SHP77 treated with DMSO at 0.1 percent for 48 hours (cell line): Measurements from ENCODE around the gene TARP.
"Not testable (repeated sequence)": the region's sequence is repeated elsewhere in the genome, so short reads cannot be mapped to it uniquely, and the experiment has no call there.

Experiments
- DNase-seq: peaks from one replicate; lab custom pipeline; 2025; lab: John Stamatoyannopoulos, UW

The TARP gene

DNA sequence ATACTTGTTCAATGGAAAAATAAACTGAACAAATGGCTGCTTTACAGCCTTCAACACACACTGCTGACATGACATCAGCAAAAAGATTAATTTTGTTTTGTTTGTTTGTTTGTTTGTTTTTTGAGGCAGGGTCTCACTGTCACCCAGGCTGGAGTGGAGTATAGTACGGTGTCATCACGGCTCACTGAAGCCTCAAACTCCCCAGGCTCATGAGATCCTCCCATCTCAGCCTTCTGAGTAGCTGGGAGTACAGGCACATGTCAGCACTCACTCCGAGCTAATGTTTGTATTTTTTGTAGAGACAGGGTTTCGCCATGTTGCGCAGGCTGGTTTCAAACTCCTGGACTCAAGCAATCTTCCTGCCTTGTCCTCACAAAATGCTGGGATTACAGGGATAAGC, 10.9 kb downstream of the TARP start:
- no peak for DNase-seq

GRCh38 chr7:38262026-38262425, 11.4 kb downstream of the TARP start:
- not testable (repeated sequence) for DNase-seq

- DNase-seq = not testable (repeated sequence)
These were observed 11.8 kb downstream of the TARP start for GRCh38 chr7:38261601-38262000.

GRCh38 chr7:38259157-38259556, 14.3 kb downstream of the TARP start:
- DNase-seq = not testable (repeated sequence)

DNA sequence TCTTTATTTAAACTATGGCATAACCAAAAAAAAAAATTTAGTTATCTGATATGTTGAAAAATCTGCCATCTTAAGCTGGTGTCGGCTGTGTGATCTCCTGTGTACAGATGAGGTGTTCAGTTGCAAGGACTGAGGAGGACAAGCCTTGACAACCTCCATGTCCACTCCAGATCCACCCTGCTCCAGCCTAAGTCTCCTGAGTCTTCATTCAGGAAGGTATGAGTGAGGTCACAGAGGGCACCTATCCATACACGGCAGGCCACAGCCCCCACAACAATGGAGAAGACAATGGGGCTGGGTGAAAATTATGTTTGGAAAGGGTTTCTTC, 16.1 kb downstream of the TARP start:
- no peak for DNase-seq

DNA sequence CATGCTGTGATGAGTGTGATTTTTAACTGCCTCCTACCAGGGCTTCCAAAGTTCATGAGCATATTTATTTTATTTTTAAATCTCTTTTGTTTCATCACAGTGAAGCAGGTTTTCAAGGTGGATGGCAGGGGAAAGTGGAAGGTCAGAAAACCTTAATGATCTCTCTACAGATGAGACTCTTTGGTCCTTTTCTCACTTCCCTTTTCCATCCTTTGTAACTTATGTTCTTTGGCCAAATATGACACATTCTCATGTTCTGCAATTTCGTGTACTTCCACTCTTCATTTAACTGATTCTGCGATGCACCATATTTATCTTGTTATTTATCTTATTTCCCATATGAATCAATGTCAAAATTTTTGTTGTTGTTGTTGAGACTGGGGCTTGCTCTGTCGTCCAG, 23.6 kb downstream of the TARP start:
- DNase-seq = not testable (repeated sequence)

- no peak for DNase-seq
These were observed 25.3 kb downstream of the TARP start for GRCh38 chr7:38248069-38248567.

DNA sequence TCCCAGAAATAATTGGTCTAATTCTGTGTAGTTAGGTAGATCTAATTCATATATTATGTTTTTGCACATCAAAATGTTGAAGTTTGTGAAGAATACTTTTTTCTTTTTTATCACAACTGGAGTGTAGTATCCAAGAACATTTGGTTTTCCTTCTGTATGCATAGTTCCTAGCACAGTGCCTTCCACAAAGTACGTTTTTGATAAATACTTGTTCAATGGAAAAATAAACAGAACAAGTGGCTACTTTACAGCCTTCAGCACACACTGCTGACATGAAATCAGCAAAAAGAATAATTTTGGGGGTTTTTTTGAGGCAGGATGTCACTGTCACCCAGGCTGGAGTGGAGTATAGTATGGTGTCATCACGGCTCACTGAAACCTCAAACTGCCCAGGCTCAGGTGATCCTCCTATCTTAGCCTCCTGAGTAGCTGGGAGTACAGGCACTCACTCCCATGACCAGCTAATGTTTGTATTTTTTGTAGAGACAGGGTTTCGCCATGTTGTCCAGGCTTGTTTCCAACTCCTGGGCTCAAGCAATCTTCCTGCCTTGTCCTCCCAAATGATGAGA, 27.9 kb downstream of the TARP start:
- DNase-seq = no peak

GRCh38 chr7:38244516-38244915, 28.9 kb downstream of the TARP start:
- DNase-seq = no peak

GRCh38 chr7:38243345-38243744, 30.1 kb downstream of the TARP start:
- not testable (repeated sequence) for DNase-seq

- DNase-seq = no peak
These were observed 30.6 kb downstream of the TARP start for GRCh38 chr7:38242814-38243213.

GRCh38 chr7:38241071-38241470, 32.4 kb downstream of the TARP start:
- no peak for DNase-seq

DNA sequence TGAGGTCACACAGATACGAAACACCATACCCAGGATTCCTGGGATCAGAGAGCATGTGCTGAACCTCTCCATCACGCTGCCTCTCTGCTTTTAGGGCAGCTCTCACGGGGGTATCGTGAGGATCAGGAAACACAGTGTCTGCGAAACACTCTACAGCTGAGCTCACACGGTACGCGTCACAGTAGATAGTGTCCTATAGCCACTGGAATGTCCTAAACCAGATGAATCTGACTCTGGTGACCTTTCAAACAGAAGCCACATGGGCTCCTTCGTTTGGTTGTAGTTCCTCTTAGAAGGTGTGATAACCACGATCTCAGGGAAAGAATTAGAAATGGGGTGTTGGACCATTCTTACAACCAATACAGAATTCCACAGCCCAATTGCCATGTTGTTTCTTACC, 34.3 kb downstream of the TARP start:
- not testable (repeated sequence) for DNase-seq

GRCh38 chr7:38235606-38236005, 37.8 kb downstream of the TARP start:
- no peak for DNase-seq

DNA sequence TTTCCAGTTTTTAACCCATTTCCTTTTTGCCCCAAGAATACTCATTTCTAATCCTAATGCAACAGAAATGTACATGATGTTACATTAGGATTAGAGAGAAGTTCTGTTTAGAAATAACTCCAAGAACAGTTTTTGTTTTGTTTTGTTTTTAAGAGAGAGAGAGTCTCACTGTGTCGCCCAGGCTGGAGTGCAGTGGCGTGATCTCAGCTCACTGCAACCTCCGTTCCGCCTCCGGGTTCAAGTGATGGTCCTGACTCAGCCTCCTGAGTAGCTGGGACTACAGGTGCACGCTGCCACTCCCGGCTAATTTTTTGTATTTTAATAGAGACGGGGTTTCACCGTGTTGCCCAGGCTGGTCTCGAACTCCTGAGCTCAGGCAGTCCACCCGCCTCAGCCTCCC, 38.7 kb downstream of the TARP start:
- DNase-seq = not testable (repeated sequence)

DNA sequence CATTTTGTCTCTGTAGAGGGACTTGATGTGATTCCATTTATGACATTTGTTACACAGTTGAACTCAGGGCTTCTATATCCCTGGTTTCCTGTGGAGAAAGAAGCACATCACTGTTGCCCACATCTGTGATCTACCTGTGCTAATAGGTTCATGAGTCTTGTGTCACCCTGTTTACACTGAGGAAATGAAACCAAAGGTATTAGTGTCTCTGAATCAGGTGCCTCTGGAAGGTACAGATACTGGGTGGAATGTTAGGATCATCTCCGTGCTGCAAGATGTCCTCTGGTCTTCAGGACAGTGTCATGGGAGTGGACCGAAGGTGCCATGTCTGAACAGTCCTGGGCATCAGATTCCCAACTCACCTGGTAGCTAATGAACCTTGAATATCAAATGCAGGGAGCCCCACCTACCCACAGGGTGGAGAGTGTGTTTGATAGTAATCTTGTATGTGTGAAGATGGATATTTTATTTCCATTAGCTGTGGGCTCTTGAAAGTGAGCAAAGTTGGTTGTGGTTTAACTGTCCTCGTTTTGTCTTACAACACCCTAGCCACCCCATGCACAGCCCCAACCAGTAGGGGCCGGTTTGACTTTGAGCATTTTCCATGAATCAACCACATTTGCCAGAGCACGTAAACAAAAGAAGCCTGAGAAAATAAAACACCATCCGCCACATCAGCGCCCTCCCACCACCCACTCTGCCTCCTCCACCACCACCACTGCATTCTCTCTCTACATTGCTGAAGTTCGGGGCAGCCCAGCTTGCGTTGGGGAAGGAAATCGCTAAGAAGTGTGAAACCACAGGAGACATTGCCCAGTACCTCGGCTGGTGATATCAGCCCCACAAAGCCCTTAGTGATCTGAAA, 40.7 kb downstream of the TARP start:
- DNase-seq = no peak

GRCh38 chr7:38229884-38230642, 43.4 kb downstream of the TARP start:
- DNase-seq = no peak

DNA sequence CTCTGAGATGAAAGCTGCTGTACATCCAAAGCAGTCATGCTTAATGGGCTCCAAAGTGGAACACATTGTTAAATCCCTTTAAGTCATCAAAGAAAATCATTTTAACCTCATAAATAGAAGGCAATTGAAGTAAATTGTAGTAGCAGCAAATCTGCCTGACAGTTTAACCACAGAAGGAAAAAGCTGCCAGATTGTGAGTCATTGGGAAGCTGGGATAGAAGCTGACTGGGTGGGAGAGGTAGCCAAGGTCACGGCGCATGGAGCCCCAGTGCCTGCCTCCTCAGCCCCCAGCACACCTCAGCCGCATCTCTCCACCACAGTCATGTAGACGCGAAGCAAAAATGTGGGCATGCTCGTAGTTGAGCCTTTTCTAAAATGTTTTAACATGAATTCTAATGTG, 44.0 kb downstream of the TARP start:
- DNase-seq = no peak

DNA sequence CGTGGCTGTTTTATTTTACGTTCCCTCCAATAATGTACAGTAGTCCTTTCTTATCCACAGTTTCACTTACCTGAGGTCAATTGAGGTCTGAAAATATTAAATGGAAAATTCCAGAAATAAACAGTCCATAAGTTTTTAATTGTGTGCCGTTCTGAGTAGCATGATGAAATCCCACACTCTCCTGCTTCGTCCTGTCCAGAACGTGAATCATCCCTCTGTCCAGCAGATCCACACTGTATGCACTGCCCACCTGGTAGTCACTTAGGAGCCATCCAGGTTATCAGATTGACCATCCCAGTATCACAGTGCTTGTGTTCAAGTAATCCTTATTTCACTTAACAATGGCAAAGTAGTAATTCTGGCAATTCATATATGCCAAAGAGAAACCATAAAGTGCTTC, 49.0 kb downstream of the TARP start:
- DNase-seq = no peak

DNA sequence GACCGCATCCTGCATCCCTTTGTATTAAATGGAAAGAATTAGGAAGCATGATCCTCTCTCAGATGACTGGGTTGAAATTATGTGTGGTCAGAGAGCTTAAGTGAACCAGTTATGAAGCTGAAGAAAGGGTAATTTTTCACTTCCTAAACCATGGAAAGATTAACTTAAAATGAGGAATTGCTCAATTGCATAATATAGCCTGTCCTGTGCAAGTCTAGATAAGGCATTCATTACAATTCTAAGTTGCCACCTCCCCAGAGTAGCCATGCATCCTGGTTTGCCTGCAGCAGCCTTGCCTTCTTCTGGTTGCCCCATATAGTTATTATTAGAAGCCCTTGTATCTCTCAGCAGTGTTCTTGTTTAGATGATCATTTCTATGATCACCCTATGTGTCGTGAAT, 50.1 kb downstream of the TARP start:
- no peak for DNase-seq

DNA sequence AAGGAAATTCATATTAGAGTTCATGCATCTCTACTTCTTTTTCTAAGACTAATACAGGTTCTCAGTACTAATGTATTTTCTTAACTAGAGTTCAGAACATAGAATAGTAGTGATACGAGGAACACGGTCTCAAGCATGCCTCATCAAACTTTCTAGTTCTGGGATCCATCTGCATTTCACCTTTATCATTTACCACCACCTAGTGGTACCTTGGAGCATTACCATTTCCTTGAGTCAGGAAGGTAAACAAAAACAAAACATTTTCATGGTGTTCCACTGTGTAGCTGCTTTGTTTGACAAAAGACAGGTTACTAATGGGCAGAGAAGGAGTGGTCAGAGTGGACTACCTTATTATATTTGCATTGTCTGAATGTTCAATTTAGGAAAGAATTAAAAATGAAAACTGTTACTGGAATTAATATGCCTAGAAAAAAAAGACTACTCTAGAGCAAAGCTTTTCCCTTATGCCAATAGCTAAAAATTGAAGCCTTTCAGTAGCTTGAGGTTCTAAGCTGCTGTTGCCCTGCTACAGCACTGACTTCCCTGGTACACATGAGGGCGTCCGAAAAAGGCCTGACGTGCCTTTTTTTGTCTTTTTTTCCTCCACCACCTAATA, 50.8 kb downstream of the TARP start:
- peak; percentile 49 for DNase-seq

DNA sequence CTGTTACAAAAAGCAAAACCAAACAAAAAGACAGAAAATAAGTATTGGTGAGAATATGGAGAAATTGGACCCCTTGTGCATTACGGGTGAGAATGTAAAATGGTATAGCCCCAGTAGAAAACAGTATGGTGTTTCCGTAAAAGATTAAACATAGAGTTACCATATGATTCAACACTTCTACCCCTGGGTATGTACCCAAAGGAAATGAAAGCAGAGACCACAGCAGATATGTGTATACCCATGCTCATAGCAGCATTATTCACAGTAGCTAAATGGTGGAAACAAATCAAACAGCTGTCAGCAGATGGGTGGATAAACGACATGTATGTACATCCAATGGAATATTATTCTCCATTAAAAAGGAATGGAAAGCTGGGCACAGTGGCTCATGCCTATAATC, 53.0 kb downstream of the TARP start:
- DNase-seq = no peak
